NOMO-1 treated with dmso at 0.1 percent for 144 hours (cell line): ENCODE data around the gene GLT6D1.
"Not testable (repeated sequence)": the region's sequence is repeated elsewhere in the genome, so short reads cannot be mapped to it uniquely, and the experiment has no call there.

Experiments used
- DNase-seq: peaks from one replicate; lab custom pipeline; 2025; ENCODE audit not compliant: unreplicated experiment; lab: John Stamatoyannopoulos, UW

GLT6D1 gene, protein sequence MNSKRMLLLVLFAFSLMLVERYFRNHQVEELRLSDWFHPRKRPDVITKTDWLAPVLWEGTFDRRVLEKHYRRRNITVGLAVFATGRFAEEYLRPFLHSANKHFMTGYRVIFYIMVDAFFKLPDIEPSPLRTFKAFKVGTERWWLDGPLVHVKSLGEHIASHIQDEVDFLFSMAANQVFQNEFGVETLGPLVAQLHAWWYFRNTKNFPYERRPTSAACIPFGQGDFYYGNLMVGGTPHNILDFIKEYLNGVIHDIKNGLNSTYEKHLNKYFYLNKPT

DNA sequence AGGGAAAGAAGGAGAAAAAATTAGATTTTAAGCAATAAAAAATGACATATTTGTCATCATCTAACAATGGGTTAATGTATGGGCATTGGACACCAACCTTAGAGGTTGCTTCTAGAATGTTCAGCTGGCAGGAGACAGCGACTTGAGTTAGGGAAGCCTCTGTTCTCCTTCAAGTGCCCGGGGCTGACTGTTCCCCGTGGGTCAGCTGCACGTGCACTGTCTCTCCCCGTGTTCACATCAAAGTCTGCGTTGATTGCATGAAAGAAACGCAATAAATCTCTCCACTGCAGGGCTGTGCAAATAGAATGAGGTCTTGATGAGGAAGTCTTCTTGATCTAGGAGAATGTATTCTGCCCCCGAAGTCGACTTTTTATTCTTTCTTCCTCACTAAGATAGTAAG, at the start of gene GLT6D1:
Gene GLT6D1, minus strand, starts transcription at position 345 of the 400 bp plus-strand sequence. CDS start 353 bp downstream, outside the sequence.
- DNase-seq = no peak

GRCh38 chr9:135689011-135689410, 49.7 kb upstream of the GLT6D1 start:
- no peak for DNase-seq

GRCh38 chr9:135687216-135687615, 47.9 kb upstream of the GLT6D1 start:
- no peak for DNase-seq

DNA sequence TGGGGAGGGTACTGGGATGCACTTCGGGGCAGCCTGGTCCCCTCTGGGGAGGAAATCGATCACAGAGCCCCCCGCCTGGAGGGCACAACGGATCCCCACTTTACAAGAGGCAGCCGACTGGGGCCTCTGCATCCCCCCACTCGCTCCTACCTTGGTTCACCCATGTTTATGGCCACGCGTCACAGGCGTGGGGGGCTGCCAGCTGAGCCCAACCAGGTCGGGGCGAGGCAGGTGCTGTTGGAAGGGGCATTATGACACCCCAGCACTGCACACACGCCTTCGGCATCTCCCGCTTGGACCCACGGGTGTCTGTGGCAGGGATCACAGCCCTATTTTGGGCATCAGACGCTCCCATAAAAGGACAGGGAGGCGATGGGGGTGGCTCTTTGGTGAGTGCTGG, 45.4 kb upstream of the GLT6D1 start:
- DNase-seq = no peak

GRCh38 chr9:135683401-135684034, 44.2 kb upstream of the GLT6D1 start:
- no peak for DNase-seq

DNA sequence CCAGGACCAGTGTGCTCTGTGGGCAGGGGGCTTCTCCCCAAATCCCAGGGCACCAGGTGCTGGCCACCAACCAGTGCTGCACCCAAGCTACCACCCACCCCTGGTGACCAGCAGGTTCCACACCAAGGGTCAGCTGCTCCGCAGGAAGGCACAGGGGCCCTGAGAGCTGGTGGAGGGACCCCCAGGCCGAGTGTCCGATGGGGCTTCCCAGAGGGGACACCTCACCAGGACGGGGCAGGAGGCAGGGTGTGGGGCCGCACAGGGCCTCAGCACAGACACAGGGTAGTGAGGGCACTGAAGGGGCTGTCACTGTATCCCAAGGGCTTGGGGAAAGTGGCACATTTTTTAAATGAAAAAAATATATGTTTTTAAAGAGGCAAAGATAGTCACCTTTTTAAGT, 41.8 kb upstream of the GLT6D1 start:
- DNase-seq = no peak

DNA sequence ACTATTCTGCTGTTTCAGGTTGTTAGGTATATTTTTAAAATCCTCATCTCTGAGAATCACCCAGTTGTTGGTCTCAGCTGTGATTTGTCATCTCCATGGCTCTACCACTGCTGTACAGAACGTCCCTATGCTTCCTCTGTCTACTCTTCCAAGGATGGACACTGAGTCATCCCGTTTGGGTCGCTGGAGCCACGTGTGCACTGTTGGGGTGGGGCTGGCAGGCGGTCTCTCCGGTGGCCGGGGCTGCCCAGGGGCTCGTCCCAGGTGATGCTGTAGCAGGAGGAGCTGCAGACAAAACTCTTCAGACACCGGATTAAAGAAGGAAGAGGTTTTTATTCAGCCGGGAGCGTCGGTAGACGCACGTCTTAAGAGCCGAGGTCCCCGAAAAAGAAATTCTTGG, 40.7 kb upstream of the GLT6D1 start:
- no peak for DNase-seq

DNA sequence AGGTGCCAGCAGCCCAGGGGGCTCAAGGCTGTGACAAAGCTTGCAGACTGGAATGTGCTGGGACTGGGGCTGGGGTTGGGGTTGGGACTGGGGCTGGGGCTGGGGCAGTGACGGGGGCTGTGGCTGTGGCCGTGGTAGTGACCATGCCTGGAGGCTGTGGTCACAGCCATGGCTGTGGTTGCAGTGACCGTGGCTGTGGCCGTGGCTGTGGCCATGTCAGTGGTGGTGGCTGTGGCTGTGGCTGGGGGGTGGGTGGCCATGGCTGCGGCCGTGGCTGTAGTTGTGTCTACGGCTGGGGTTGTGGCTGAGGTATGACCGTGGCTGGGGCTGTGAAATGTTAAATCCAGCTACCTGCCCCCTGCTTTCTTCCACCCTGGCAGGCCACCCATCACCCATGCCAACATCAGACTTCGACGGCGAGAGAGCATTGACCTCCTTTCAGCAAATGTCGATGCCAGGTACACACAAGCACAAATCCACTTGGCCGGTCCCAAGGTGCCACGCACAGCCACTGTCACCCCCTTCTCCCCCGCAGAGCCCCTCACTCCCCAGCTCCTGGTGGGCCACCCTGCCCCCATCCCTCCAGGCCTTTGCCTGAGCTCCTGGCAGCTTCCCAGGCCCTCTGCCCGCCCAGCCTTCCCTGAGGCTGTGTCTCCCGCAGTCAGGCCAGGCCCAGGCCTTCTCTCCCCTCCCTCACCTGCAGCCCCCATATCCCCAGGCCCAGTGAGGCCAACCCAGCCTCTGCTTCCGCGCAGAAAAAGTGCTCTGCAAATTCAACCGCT, 39.1 kb upstream of the GLT6D1 start:
- DNase-seq = no peak

DNA sequence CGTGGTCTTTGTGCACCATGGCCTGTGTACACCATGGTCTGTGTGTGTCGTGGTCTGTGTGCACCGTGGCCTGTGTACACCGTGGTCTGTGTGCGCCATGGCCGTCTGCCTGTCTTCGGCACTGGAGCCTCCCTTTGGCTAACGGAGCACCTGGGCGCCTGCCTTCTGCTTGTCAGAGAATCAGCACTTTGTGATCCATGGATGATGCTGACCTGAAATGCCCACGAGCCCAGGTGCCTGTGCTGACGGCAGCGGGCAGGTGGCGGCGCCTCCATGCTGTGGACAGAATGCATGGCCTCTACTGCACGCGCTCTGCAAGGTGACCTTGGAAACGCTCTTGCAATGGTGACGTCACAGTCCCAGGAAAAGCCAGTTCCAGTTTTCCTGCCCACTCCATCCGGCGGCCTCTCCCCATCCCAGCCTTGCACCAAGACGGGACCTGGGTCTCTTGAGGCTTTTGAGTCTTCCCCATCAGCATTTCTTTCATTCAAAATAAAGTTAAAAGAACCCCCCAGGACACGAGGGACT, 38.4 kb upstream of the GLT6D1 start:
- DNase-seq = no peak

DNA sequence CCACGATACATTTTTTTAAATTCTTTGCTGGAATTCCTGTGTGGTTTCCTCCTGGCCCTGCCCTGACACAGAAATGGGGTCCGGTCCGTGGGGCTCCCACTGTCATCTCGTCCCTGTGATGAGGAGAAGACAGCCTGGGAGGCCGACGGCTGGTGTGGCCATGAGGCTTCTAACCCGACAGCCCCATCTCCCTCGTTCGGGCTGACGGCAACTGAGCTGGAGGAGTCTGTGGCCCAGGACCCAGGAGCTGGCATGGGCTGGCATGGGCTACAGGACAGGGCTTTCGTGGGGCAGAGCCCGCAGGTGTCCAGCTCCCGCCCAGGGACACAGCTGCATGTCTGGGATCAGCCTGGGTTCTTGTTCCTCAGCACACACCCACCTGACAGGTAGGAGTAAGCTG, 37.6 kb upstream of the GLT6D1 start:
- DNase-seq = no peak

GRCh38 chr9:135674977-135675376, 35.6 kb upstream of the GLT6D1 start:
- no peak for DNase-seq

DNA sequence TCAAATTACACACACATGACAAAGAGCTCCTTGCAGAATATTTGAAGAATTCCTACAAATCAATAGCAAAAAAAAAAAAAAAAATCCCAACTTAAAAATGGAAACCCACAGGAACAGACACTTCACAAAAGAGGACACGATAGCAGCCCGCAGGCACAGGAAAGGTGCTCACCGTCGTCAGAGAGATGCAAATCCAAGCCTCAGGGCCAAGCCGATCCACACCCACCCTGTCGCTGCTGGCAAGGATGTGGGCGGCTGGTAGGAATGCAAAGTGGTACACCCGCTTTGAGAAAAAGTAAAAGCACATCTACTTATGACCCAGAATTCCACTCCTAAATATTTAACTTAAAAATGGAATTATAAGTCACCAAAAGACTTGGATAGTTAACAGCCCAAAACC, 34.6 kb upstream of the GLT6D1 start:
- no peak for DNase-seq

GRCh38 chr9:135672786-135673185, 33.4 kb upstream of the GLT6D1 start:
- DNase-seq = not testable (repeated sequence)

DNA sequence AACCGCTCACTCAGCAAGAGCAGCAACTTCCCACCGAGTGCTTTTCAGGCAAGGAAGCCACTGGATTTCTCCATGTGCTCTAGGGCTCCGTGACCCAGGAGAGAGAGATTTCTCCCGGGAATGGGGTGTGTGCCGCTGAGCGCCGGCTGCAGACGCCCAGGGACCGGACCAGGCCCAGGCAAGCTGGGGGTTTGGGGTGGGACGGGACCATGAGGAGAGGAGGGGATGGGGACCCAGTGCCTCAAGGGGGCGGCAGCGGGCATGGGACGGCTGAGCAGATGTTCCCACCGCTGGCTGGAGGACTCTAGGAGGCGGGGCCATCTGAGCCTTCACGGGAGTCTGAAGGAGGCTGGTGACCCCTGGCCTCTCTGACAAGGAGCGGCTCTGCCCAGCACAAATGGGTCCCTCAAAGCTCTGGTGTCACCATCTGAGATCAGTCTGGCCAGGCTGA, 32.3 kb upstream of the GLT6D1 start:
- DNase-seq = no peak

GRCh38 chr9:135670721-135671590, 31.6 kb upstream of the GLT6D1 start:
- DNase-seq = no peak

GRCh38 chr9:135669616-135670285, 30.4 kb upstream of the GLT6D1 start:
- DNase-seq = no peak

- not testable (repeated sequence) for DNase-seq
These were observed 29.7 kb upstream of the GLT6D1 start for GRCh38 chr9:135669018-135669417.

DNA sequence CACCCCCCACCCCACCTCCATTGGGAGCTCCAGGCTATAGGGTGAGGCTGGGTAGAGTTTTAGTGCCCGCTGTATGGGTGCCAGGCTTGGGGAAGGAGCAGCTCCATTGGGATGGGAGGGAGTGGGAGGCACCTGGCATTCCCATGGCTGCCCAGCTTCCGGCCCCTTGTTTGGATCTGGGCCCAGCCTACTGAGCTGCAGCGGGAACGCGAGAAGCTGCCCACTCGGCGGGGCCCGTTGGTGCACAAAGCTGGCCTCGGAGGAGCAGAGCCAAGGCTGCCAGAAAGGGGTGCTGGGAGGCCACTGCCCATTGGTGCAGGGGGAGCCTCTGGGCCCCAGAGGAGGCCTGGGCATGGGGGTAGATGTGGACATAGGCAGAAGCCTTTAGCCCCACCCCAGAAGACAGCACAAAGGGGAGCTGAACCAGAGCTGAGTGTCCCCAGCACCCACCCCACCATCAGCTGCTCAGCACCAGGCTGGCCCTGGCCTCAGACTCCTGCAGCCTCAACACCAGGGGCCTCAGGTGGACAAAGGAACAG, 28.2 kb upstream of the GLT6D1 start:
- DNase-seq = no peak

GRCh38 chr9:135666534-135667462, 27.5 kb upstream of the GLT6D1 start:
- no peak for DNase-seq
